H1 (cell line): ENCODE data around the gene KYNU. TPM values are rescaled to one million over a fixed set of nuclear protein-coding genes. Genes with fewer than 3 reads are reported as not detected.

Experiments used
- ATF3 ChIP-seq: IDR thresholded peaks from 2 replicates; pipeline ENCODE4 v1.6.1; 2011; ENCODE audit warnings: low read depth, mild to moderate bottlenecking, low read length; ENCODE audit not compliant: insufficient read depth
- CTCF ChIP-seq, 3 experiments: IDR thresholded peaks; 1 replicate in 2 of 3; 2 replicates in 1 of 3; pipeline versions ENCODE4 v1.5.1 to v1.6.1; 2011; ENCODE audit warnings: low read length in 3 of 3, mild to moderate bottlenecking in 3 of 3, inconsistent platforms in 2 of 3, low read depth in 1 of 3, moderate library complexity in 1 of 3; ENCODE audit not compliant: insufficient read depth in 1 of 3; ENCODE audit errors: control extremely low read depth in 1 of 3
- E2F6 ChIP-seq: IDR thresholded peaks from 2 replicates; pipeline ENCODE4 v1.6.1; 2012; ENCODE audit warnings: inconsistent platforms
- GABPA ChIP-seq: IDR thresholded peaks from 2 replicates; pipeline ENCODE4 v1.6.1; 2011; ENCODE audit warnings: mild to moderate bottlenecking, low read length, moderate library complexity, borderline replicate concordance; ENCODE audit not compliant: insufficient read depth
- MAFK ChIP-seq: IDR thresholded peaks from 2 replicates; pipeline ENCODE4 v1.6.1; 2012; ENCODE audit warnings: low read depth, mild to moderate bottlenecking, improper control_type of control experiment, low read length
- SAP30 ChIP-seq: fragments of 300-600 bp; sonication (generic); IDR thresholded peaks from 2 replicates; pipeline ENCODE4 v1.7.1; 2012; ENCODE audit warnings: low read length, moderate library complexity, mild to moderate bottlenecking, inconsistent platforms; ENCODE audit not compliant: insufficient read depth, insufficient replicate concordance
- SIX5 ChIP-seq: IDR thresholded peaks from 2 replicates; pipeline ENCODE4 v1.6.1; 2011; ENCODE audit warnings: mild to moderate bottlenecking, low read depth, low read length
- SP4 ChIP-seq: IDR thresholded peaks from 2 replicates; pipeline ENCODE4 v1.6.1; 2012; ENCODE audit warnings: low read length, inconsistent platforms
- TBP ChIP-seq: IDR thresholded peaks from 2 replicates; pipeline ENCODE4 v1.6.1; 2011; ENCODE audit warnings: low read depth, low read length, improper control_type of control experiment
- TCF12 ChIP-seq: IDR thresholded peaks from 2 replicates; pipeline ENCODE4 v1.6.1; 2011; ENCODE audit warnings: low read depth, mild to moderate bottlenecking, low read length
- polyA plus RNA-seq, 7 experiments: library from polyadenylated mRNA; depleted of rRNA in 3 of 7; stranded (reverse) in 5 of 7; unstranded in 2 of 7; fragments of >200 nt in 5 of 7; fragments of 200-250 nt in 2 of 7; gene quantifications; 1 replicate in 5 of 7; 2 replicates in 1 of 7; 4 replicates in 1 of 7; pipeline versions ENCODE4 v1.2.1 to v1.2.3, GENCODE V29; 2011 to 2013; ENCODE audit warnings: missing spikeins in 2 of 7, mixed read lengths in 2 of 7
- total RNA-seq: library from RNA; stranded (reverse); fragmentation: NEBNext Ultra II Directional; extraction: Animal tissue kit (Norgen Biotek cat#: 25700); gene quantifications from 2 replicates; pipeline ENCODE4 v1.2.1, GENCODE V29; 2021

The KYNU gene
- total and polyA plus RNA-seq, 2 of the 8 experiments (the other 6 are each of a cell fraction or from before 2014, with no cell fraction given), result 0.09 to 0.13 TPM

- TF ChIP-seq CTCF (IDR thresholded peaks at IDR 0.05; ENCODE audit: control extremely low read depth in 1 of 3, insufficient read depth in 1 of 3, low read depth in 1 of 3, low read length in 3 of 3) (no peak), ATF3 (no peak), SAP30 (no peak), SP4 (no peak), TBP (no peak), GABPA (no peak), SIX5 (no peak), TCF12 (no peak), MAFK (no peak), E2F6 (no peak)
- TF ChIP-seq, all 59 proteins: peak for 0
Observed at GRCh38 chr2:142862847-142863246, 14.6 kb upstream of the KYNU start (continued).
